ENCODE measurements around the gene FGF12.
"Not testable (repeated sequence)": the region's sequence is repeated elsewhere in the genome, so short reads cannot be mapped to it uniquely, and the experiment has no call there.

Gene FGF12

DNA sequence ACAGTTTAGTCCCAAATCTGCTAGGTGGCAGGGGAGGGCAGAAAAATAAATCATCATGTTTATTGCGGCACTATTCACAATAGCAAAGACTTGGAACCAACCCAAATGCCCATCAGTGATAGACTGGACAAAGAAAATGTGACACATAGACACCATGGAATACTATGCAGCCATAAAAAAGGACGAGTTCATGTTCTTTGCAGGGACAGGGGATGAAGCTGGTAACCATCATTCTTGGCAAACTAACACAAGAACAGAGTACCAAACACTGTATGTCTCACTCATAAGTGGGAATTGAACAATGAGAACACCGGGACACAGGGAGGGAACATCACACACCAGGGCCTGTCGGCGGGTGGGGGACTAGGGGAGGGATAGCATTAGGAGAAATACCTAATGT is 150.6 kb downstream of the FGF12 start:
- DNase-seq = not testable (repeated sequence)

DNA sequence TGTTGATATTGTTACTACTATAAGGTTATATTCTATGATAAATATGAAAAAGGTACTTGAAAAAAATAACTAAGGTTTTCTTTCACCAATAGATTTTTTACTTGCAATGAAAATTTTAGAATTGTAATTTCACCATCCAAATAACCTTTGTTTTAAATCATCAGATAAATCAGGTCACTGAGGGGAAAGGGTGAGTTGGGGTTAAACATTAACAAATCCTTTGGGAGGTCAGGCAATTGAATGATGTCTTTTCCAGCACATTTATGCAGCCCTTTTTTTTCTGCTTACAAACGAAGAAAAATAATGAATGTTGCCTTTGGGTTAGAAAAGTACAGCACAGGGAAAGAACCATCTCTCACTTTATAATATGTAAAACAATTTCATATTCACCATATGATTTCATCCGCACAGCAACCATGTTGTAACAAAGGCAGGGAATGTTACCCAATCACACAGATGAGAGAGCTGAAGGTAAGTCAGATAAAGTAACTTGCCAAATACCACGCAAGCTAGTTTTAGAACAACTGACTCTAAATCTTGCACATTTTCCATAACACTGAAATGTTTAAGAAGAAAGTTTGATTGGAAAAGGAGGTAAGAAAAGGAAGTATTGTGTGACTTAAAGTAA is 151.3 kb downstream of the FGF12 start:
- no peak for DNase-seq

DNA sequence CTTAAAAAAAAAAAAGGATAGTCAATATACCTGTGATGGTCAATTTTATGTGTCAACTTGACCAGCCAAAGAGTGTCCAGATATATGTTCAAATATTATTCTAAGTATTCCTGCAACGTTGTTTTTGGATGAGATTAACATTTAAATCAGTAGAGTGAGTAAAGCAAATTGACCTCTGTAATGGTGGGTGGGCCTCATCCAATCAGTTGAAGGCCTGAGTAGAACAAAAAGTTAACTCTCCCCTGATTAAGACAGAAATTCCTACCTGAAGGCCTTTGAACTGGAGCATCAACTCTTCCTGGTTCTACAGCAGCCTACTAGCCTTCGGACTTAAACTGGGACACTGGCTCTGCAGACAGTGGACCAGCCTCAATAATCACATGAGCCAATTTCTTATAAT is 154.1 kb downstream of the FGF12 start:
- no peak for DNase-seq

DNA sequence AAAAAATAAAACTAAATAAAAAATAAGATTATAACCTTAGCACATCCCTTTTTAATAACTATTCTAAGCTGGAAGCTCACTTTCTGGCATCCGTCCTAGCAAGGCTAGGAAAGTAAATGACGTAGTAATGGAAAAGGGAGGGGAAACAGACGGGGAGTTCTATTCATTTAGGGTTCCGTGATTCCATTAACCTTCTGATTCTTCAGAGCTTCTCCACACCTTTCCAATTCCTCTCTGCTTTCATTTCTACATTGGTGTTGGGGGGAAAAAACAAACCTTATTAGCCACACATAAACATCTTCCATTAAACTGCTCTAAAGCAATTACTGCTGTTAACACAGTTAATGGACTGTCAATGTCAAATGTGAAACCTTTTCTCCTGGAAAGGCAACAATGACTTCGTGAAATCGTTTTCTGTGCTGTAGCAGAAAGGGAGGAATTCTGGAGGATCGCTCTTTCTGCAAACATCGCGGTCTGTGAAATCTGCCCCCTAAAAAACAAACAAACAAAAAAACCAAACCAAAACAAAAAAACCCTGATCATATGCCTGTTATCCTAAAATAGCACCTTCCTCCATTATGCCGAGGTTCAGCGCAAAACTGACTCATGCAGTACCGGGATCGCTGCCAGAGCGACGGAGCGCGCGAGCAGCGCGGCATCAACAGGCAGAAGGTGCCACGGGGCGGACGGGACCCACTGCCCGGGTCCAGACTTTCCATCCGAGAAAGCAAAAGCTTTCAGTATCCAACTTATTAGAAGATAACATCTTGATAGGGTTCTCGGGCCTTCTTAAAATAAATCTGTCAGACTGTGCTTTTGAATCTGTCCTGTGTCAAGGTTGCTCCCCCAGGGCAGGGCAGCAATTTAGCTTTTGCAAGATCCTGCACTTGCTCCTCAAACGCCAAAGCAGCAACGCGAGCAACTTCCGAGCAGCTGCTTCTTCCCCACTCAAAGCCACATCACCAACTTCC is 156.2 kb downstream of the FGF12 start:
- no peak for DNase-seq

DNA sequence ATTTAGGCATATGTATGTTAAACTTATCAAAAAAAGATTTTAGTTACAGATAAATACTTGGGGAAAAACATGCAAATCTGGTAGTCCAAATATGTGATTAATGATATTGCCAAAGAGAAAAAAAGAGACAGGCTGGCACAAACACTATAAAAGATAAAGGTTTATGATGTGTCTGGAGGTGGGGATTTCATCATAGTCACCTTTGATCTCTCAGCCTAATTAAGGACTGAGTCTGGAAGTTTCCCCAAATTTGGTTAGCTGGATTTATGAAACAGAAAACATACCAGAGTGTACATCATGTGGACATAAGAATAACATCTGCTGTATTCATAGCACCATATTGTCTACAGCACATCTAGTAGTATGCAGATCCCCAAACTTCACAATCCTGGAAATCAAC is 157.0 kb downstream of the FGF12 start:
- DNase-seq = no peak

DNA sequence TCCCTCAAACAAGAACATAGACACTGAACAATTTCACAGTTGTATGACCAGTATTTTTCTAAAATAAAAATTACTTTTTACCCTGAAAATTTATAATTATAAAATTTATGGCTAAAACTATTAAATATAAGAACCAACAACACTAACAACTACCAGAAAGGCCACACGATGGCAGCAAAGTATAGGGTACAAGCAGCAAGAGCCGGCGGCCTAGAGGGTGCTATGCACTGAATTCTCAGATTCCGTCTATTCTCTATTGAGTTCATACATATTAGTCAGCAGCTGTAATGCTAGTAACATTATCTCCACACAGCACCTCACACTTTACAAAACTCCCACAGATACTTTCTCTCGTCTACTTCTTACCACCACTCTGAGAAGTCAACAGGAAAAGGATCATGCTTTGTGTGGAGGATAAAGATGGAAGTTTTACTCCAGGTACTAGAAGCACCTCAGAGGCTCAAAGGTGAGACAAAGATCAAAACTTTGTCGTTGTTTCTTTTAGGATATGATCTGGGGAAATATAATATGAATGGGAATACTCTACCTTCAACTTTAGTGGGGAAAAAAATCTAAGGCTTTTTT is 160.5 kb downstream of the FGF12 start:
- DNase-seq = peak; percentile 19

DNA sequence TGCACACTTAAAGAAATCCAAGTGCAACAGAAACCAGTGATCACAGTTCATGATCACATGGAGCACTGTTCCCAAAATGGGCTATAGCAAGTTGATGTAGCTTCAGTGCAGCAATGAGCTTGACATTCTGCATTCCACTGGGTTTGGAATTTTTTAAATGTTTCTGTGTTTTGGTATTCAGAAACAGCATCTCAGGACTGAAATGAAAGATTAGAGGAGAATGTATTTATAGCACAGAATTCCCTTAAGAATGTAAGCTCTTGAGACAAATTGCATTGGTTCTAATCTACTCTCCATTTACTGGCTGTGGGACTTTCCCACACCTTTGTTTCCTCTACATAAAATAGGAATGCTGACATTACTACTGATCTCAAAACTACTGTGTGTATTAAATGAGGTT is 162.7 kb downstream of the FGF12 start:
- DNase-seq = no peak

DNA sequence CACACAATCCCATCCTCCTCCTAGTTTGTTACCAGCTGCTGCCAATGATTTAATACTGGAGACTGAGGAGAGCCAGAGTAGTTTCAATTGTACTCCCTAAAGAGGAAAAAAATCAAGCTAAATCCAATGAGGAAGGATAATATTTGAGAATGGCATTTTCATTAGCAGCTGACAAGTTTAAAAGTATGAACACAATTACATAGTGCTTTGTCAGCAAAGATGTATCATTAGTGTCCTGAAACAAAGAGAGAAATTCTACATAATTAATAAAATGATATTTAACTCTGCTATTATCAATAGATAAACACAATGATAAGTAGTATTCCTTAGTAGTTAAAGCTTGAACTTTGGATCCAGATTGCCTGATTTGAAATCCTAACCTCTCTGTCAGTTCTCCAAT is 163.9 kb downstream of the FGF12 start:
- DNase-seq = no peak

DNA sequence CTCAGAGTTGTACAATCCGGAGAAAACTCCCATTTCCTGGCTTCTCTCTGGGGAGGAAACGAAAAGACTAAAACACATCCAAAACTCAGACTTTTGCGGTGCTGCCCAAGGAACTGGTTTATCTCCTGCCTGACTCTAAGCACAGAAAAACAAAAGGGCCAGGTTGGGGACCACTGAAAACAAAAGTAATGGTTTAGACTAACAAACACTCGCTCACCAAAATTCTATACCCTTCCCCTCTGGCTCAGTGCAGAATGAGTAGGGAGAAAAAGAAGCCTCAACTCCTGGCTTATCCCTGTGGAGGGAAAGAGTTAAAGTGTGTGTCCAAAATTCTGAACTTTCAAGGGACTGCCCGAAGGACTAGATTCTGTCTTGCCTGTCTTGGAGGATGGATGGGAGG is 173.6 kb downstream of the FGF12 start:
- no peak for DNase-seq

DNA sequence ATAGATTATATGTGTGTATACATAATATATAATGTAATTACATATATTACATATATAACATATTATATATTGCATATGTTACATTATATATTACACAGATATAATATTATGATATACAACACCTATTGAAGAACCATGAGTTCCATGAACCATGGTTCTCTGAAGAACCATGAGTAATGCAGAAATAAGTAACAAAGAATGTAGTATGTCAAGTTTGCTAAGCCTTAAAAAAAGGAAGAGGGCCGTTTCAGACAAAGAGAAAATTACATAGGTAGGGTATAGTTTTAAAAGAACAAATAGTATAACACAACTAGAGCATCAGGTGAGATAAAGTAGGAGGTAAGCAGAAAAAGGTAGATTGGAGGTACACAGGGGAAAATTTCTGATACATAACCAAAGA is 177.0 kb downstream of the FGF12 start:
- no peak for DNase-seq

DNA sequence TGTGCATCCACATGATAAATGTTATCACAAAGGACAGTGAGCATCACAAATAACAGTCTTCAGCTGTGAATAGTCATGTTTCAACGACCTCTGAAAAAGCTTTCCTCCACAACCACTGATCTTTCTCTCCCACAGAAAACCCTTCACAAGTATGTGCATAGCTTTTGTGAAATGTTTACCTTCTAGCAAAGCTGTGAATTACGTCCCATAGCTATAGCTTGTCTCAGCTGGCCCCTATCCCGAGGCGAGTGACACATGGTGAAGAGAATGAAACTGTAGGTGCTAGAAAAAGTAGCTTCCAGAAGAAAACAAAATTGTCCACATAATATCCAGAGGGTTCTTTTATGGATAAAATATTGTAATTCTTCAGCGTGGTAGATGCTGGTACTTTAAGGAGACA is 182.0 kb downstream of the FGF12 start:
- DNase-seq = no peak

DNA sequence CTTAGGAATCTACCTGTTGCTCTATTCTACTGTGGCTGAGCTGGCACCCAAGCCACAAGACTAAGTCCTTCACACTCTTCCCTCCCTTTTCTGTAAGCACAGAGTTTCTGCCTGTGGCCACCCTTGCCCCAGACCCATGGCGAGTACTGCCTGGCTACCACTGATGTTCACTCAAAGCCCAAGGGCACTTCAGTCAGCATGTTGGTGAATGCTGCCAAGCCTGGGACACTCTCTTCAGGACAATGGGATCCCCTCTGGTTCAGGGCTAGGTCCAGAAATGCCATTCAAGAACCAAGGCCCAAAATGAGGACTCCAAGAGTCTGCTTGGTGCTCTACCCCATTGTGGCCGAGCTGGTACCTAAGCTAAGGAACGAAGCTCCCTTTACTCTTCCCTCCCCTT is 184.2 kb downstream of the FGF12 start:
- no peak for DNase-seq

DNA sequence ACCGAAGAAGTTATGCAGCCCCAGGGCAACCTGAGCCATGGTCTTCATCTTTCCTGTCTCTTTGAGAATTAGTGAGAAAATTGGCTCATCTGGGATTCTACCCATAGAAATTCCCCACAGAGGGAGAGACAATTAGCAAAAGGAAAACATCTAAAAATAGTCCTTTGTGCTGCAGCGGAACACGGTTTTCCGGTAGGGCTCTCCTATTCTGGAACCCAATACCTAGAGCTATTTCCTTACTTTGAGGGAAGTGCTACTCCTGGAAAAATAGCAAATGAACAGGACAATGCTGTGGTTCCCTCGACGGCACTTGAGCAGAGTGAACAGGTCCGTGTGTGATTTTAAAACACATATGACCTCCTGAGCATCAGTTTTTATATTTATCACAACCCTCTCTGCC is 210.5 kb downstream of the FGF12 start:
- DNase-seq = no peak

DNA sequence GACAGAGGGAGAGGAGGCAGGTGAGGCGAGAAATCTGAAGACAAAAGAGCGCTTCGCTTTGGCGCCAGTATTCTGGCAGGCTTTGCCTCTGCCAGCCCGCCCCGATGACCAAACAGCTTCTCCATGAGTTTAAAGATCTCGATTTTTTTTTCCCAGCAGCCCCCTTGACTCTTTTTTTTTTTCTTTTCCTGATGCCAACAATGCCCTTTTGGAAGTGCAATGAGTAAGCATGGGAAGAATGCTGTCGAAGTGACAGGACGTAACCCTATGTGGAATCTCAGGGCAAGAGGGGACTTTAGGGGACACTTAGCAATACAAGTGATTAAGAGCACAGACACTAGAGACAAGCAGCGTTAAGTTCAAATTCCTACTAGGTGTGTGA is 211.7 kb downstream of the FGF12 start:
- no peak for DNase-seq

DNA sequence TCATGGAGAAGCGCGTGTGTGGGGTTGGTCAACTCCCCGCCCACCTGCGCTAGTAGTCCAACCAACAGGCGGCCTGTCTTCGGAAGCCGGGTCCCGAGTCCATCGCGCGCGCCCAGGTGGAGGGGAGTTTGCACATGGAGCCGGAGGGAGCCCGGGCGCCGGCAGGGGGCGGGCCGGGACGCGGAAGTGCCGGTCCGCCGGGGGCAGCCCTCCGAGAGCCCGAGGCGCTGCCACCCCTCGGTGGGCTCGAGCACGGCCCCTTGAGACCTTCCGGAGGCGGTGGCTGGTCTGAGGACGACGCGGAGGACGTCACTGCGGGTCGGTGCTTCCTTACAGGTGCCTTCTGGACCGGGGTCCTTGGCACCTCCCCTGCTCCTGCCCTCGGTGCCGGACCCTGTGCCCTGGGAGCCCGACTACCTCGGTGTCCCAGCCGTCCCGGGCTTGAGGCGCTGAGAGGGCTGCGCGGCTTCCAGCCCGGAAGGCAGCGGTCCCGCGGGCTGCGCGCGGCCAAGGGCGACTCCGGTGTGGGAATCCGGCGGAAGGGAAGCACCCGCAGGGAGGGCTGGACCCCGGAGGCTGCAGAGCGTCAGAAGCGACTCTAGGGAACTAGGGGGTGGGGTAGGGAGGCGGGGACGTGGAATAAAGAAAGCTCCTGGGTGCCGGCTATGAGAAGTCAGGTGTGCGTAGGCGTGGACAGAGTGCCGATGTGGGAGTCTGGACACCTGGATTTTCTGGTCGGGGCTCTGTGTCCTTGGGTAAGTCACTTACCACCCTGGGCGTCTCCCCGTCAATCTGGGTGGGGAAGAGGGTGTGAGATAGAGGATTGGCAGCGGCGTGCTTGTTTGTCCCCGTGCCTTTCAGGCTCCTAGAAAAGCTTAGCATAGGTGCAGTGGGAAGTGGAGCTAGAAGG is 212.3 kb downstream of the FGF12 start:
- DNase-seq = no peak

DNA sequence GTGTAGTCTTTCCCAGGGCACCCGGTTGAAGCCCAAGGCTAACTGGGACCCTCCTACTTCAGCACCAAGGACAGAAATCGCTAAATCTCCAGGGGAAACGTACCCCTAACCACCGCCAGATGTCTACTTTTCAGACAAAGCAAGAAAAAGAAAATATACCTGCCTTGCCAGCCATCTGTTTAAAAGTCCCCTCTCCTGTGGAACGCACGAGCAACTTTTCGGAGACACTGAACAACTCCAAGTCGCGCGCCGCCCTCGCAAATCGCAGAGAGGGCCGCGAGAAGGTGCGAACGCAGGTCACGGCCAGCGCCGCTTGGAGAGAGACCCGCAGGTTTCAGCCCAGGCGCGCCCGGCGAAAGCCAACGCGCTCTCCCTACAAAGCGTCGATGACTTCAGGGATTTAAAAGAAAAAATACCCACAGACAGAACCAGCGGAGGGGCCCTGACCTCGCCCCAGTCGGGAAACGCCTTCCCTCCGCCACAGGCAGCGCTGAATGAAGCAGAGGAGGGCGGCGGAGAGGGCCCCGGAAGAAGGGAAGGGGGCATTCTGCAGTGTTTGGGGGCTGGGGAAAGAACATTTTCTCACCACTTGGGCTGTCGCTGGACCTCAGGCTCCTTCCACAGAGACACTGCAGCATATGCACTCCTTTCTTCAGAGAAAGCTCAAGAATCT is 213.1 kb downstream of the FGF12 start:
- DNase-seq = no peak

DNA sequence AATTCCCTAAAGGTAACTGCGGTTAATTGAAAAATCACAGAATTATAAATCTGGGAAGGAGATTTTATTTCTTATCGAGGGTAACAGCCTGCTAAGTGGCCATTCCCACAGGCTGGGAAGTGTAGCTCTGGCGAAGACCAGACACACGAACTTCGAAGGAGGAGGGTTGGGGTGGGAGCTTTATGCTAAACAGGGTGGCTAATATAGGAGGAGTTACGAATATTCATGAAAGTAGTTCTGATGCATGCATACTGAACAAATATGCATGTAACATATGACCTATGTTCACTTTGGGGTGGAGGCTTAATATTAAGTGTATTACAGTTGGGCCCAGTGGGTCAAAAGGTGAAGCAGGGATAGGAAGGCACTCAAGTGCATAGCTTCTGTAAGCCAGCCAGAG is 221.6 kb downstream of the FGF12 start:
- no peak for DNase-seq

DNA sequence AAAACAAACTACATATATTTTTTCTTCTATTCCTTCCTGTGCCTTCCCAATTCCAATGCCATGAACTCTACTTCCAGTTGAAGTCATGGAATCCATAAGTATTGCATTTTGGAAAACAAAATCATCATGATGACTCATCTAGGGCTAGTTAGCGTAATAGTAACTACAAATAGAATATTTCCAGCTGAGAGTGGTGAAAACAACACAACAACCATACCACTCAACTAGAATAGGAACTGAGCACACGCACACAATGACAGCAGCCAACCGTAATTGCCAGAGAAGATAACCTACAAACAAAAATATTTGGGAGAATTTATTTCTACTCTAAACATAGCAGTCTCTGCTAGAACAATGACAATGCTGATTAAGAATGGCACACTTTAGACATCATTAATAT is 225.9 kb downstream of the FGF12 start:
- no peak for DNase-seq

DNA sequence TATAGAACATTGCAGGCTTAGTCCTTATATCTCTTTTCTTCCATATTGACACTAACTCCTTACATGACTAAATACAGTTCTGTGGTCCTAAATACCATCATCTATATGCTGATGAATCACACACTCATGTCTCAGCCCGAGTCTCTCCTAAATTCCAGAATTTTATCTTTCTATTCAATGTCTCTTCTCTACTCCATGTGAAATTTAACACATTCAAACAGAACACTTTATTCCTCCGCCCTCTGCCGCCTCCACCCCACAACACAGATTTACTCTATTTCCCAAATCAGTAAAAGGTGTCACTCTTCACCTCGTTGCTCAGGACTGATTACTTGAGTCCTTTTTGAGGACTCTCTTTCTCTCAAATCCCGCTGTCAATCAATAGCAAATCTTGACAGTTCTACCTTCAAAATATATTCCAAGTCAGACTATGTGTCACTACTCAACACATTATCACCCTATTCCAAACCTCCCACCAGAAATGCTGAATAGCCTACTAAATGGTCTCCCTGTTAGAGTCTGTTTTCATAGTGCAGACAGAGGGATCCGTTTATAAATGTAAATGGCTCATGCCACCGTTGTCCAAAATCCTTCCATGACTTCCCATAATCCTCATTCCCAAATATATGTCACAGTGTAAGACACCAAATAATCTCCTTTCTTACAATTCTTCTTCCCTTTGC is 230.3 kb downstream of the FGF12 start:
- no peak for DNase-seq

DNA sequence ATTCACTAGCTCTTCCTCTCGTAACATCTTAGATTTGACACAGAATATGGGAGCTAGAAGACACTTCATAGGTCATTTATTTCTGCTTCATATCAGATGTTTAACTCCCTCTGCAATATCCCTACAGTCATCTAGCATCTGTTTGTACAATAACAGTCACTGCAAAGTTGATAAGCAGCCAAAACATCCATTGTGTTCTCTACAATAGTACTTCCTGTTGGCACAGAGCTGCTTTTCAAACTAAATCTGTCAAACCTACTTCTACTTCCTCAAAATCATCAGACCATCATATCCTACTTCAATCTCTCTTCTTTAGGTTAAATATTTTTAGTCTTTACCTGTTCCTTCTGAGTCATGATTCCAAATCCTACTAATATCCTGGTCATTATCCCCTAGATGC is 233.2 kb downstream of the FGF12 start:
- DNase-seq = no peak

DNA sequence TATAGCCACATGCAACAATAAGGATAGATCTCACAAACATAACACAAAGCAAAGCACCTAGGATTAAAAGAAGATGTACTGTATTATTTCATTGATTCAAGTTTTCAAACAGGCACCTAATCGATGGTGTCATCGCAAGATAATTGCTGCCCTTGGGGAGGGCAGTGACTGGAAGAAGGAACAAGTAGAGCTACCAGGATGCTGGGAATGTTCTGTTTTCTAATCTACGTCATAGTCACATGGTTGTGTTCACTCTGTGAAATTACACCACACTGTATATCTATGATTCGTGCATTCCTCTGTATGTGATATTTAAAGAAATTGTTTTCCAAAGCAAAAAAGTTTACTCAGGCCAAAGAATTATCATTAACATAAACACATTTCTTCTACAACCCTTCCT is 236.6 kb downstream of the FGF12 start:
- no peak for DNase-seq

DNA sequence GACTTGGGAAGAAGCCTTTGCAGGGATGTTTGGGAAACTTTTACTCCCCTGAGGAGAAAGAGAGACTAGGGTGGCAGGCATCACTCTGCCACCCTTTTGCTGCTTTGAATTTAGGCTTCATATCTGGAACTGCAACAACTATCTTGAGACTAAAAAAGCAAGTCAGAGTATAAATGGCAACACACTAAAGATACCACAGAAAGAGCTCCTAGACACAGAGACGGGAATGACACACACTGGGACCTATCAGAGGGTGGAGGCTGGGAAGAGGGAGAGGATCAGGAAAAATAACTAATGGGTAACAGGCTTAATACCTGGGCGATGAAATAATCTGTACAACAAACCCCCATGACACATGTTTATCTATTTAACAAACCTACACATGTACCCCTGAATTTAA is 237.8 kb downstream of the FGF12 start:
- no peak for DNase-seq

Data from activated effector memory CD4-positive, alpha-beta T cell treated with Interleukin-2 at 50 U/mL for 16 hours (primary cell).